ENCODE data around the gene CACNA1D.

GRCh38 chr3:53682807-53683206, 188.4 kb downstream of the CACNA1D start:
- TF ChIP-seq BHLHE40 (IDR thresholded peaks at IDR 0.05; ENCODE audit: borderline replicate concordance) (no peak), L3MBTL2 (conservative IDR thresholded peaks at IDR 0.05) (no peak)

All from HEK293T (cell line).